ENCODE measurements around the gene PDE7B. TPM values are rescaled to one million over a fixed set of nuclear protein-coding genes. Genes with fewer than 3 reads are reported as not detected.
"Not testable (repeated sequence)": the region's sequence is repeated elsewhere in the genome, so short reads cannot be mapped to it uniquely, and the experiment has no call there.

Gene PDE7B
- total RNA-seq, 2 experiments from 2014 or later, result 0.50 to 0.54 TPM

- Mint-ChIP-seq H3K4me3 (no peak overlapping the region), H3K27me3 (peaks cover 7% of the 10 kb centered on the region), H3K4me1 (no peaks in the 10 kb centered on the region), H3K27ac (no peak overlapping the region), H3K9me3 (peaks cover 2% of the 10 kb centered on the region), H3K36me3 (no peaks in the 10 kb centered on the region)
- DNase-seq, result no peak
Observed at GRCh38 chr6:136136274-136136673, 284.8 kb downstream of the PDE7B start.

- Mint-ChIP-seq H3K27me3 (peaks cover 7% of the 10 kb centered on the region), H3K9me3 (peaks cover 10% of the 10 kb centered on the region), H3K4me1 (no peaks in the 10 kb centered on the region), H3K27ac (no peak overlapping the region), H3K36me3 (no peaks in the 10 kb centered on the region), H3K4me3 (no peak overlapping the region)
- DNase-seq, result no peak
Observed at GRCh38 chr6:136137008-136137692, 285.6 kb downstream of the PDE7B start.

DNA sequence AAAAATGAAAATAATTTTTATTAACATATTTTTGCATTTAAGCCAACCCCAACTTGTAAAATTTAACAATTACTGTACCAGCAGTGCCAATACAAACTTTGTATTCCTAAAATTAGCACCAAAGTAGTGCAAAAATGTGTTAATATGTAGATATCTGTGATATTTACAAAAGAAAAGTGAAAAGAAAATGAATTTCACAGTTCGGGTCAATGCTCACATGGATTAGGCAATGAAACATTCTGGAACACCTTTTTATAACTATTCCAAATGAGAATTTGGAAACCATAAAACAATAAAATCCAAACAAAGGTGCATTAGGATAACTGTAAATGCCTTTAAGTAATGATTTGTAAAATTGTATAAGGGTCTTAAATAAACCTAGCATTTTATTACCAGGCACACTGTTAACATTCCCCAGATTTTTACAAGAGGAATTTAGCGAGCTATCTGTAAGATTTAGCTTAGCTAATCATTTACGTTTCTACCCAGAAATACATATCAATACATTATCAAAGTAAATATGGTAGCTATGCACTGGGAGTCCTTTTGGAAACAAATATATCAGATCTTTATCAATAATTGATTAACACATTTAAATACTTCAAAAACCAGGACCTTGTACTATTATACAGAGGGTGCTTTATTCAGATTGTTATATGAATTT lies 286.4 kb downstream of the PDE7B start:
- Mint-ChIP-seq H3K4me3 (no peak overlapping the region), H3K9me3 (peaks cover 12% of the 10 kb centered on the region), H3K27me3 (peaks cover 9% of the 10 kb centered on the region)

DNA sequence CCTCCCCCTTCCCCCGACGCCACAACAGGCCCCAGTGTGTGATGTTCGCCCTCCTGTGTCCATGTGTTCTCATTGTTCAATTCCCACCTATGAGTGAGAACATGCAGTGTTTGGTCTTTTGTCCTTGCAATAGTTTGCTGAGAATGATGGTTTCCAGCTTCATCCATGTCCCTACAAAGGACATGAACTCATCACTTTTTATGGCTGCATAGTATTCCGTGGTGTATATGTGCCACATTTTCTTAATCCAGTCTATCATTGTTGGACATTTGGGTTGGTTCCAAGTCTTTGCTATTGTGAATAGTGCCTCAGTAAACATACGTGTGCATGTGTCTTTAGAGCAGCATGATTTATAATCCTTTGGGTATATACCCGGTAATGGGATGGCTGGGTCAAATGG lies 287.6 kb downstream of the PDE7B start:
- not testable (repeated sequence) for H3K4me1 Mint-ChIP-seq, H3K36me3 Mint-ChIP-seq, H3K4me3 Mint-ChIP-seq, DNase-seq, H3K27ac Mint-ChIP-seq, H3K27me3 Mint-ChIP-seq
- H3K9me3 Mint-ChIP-seq, result peaks cover 12% of the 10 kb centered on the region

More for the DNA sequence above, 286.4 kb downstream of the PDE7B start:
- no peak overlapping the region for H3K27ac Mint-ChIP-seq
- no peaks in the 10 kb centered on the region for H3K36me3 Mint-ChIP-seq
- no peak for DNase-seq
- no peaks in the 10 kb centered on the region for H3K4me1 Mint-ChIP-seq

DNA sequence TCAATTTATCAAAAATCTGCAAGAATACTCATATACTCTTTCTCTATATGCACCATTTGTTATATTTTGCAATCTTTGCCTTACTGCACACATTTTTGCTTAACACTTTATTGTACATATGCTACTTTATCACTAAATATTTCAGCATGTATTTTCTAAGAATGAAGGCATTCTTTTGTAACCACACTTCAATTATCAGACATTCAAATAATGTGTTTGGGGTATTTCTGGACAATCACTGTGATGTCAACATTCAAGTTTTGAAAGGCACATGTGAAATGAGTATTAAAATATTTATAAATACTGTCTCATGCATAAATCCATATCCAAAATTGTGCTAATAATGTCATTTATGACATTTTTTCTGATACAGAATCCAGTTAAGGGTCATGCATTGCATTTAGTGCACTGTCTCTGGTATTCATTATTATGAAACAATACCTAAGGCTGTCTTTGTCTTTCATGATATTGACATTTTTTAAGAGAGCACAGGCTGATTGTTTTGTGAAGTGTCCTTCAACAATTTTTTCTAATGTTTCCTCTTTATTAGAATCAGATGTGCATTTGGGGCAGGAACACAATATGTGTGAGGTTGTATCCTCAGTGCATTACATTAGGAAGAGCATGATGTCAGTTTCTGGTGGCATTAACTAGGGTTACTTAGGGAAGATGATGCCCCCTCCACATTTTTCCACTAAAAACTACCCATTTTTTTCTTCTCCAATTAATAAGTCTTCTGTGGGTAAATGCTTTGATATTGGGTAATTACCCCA lies 292.9 kb downstream of the PDE7B start:
- DNase-seq, result no peak
- H3K27ac Mint-ChIP-seq, result no peak overlapping the region
- peaks cover 9% of the 10 kb centered on the region for H3K27me3 Mint-ChIP-seq
- no peaks in the 10 kb centered on the region for H3K4me1 Mint-ChIP-seq
- peaks cover 12% of the 10 kb centered on the region for H3K9me3 Mint-ChIP-seq
- no peak overlapping the region for H3K4me3 Mint-ChIP-seq
- no peaks in the 10 kb centered on the region for H3K36me3 Mint-ChIP-seq

DNA sequence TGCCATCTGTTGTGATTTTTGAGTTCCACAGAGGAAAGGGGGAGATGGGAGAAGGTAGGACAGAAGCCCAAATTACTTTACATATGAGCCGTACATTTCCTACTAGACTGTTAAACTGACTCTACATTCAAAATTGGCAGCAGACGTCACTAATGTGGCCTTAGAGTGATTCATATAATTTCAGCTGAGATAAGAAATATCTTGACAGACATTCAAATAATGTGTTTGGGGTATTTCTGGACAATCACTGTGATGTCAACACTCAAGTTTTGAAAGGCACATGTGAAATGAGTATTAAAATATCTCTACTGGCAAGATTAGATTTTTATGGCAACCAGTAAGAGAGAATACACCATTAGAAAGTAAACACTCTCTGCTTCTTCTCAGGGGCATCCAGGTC lies 294.6 kb downstream of the PDE7B start:
- Mint-ChIP-seq H3K4me3 (no peak overlapping the region), H3K4me1 (no peaks in the 10 kb centered on the region), H3K36me3 (no peaks in the 10 kb centered on the region), H3K27me3 (peaks cover 9% of the 10 kb centered on the region), H3K9me3 (peaks cover 10% of the 10 kb centered on the region), H3K27ac (no peak overlapping the region)
- DNase-seq, result no peak

- H3K4me1 Mint-ChIP-seq, result no peaks in the 10 kb centered on the region
- peaks cover 7% of the 10 kb centered on the region for H3K27me3 Mint-ChIP-seq
- H3K27ac Mint-ChIP-seq, result no peak overlapping the region
- no peaks in the 10 kb centered on the region for H3K36me3 Mint-ChIP-seq
- H3K9me3 Mint-ChIP-seq, result peaks cover under 1% of the 10 kb centered on the region
- DNase-seq, result no peak
- H3K4me3 Mint-ChIP-seq, result no peak overlapping the region
Observed at GRCh38 chr6:136147342-136147741, 295.8 kb downstream of the PDE7B start.

DNA sequence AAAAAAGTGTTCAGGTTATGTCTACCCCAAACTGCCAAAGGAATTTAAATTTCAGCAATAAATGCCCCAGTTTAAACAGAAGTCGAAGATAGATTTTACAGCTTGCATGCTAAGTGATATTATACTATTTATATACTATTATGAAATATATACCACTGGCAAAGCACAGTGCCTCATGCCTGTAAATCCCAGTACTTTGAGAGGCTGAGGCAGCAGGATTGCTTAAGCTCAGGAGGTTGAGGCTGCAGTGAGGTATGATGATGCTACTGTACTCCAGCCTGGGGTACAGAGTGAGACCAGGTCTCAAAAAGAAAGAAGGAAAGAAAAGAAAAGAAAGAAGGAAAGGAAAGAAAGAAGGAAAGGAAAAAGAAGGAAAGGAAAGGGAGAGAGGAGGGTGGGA lies 296.6 kb downstream of the PDE7B start:
- DNase-seq, result no peak
- Mint-ChIP-seq H3K4me1 (no peaks in the 10 kb centered on the region), H3K36me3 (no peaks in the 10 kb centered on the region)

DNA sequence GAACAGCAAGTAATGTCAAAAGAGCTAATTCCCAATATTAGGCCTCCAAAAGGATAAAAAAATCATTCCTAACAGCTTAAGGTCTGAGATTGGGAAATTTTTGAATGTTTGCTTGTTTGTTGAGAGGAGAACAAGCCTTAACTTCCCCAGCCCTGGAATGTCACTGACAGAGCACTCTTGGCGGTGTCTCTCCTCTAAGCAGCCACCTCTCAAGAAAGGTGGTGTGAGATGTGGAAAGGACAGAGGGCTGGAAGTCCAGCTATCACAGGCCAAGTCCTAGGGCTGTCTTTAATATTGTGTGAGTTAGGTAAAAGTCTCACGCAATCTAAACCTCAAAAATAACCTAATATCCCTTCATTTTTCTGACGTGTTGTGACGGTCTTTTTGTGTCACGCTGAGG lies 297.0 kb downstream of the PDE7B start:
- Mint-ChIP-seq H3K9me3 (no peaks in the 10 kb centered on the region), H3K27ac (no peak overlapping the region), H3K27me3 (peaks cover 7% of the 10 kb centered on the region), H3K4me3 (no peak overlapping the region), H3K36me3 (no peaks in the 10 kb centered on the region), H3K4me1 (no peaks in the 10 kb centered on the region)
- DNase-seq, result no peak

More for the DNA sequence above, 296.6 kb downstream of the PDE7B start:
- H3K4me3 Mint-ChIP-seq, result no peak overlapping the region
- H3K27me3 Mint-ChIP-seq, result peaks cover 7% of the 10 kb centered on the region
- H3K27ac Mint-ChIP-seq, result no peak overlapping the region
- no peaks in the 10 kb centered on the region for H3K9me3 Mint-ChIP-seq

- Mint-ChIP-seq H3K4me3 (no peak overlapping the region), H3K36me3 (no peaks in the 10 kb centered on the region), H3K9me3 (no peaks in the 10 kb centered on the region), H3K4me1 (no peaks in the 10 kb centered on the region), H3K27me3 (peaks cover 7% of the 10 kb centered on the region), H3K27ac (no peak overlapping the region)
- DNase-seq, result no peak
Observed at GRCh38 chr6:136149311-136149710, 297.8 kb downstream of the PDE7B start.

- Mint-ChIP-seq H3K27me3 (no peaks in the 10 kb centered on the region), H3K27ac (no peak overlapping the region), H3K4me1 (no peaks in the 10 kb centered on the region), H3K4me3 (no peak overlapping the region), H3K9me3 (no peaks in the 10 kb centered on the region), H3K36me3 (no peaks in the 10 kb centered on the region)
- no peak for DNase-seq
Observed at GRCh38 chr6:136150961-136151360, 299.5 kb downstream of the PDE7B start.

DNA sequence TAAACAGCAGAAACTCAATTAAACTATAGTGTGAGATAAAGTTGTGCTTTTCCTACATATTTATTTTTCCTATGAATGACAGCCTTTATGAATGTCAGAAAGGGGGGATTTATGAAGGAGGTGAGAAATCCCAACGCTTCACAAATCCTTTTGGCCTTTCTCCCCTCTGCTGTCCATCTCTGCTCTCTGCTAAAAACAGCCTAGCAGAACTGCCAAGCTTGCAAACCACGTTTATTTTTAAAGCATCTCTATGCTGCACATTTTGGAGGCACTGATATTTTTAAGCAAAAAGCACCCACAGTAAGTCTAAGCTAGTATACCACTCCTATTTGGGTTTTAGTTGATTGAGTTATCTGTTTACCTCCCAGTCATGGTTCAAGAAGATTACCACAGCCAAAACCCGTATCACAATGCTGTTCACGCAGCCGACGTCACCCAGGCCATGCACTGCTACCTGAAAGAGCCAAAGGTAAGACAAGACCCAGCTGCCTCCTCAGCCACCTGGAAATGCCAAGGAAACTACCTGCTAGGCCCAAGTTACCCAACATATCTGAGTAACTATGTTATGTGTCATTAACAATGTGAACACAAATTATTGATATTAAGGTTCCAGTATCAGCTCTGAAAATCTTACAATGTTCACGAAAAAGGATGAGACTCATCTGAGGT lies 302.3 kb downstream of the PDE7B start:
- no peak for DNase-seq
- Mint-ChIP-seq H3K27ac (no peak overlapping the region), H3K4me3 (no peak overlapping the region), H3K27me3 (no peaks in the 10 kb centered on the region), H3K4me1 (no peaks in the 10 kb centered on the region), H3K9me3 (no peaks in the 10 kb centered on the region), H3K36me3 (no peaks in the 10 kb centered on the region)

DNA sequence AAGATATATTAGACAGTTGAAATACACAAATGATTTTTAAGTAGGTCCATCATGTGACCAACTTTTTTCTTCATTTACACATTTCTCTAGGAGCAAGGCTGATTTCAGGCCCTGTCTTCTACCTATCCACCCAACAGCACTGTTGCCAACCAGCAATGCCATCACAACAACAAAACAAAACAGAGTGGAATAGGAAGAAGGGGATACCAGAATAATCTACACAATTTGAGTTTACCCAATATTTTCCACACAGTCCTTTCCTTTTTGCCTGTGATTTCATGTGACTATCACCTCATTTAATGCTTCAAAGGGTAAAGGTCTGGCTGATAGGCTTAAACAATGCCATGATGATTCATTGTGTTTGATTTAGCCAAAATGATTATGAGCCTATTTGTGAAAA lies 303.7 kb downstream of the PDE7B start:
- Mint-ChIP-seq H3K27me3 (no peaks in the 10 kb centered on the region), H3K9me3 (no peaks in the 10 kb centered on the region), H3K27ac (no peak overlapping the region), H3K4me1 (no peaks in the 10 kb centered on the region), H3K4me3 (no peak overlapping the region), H3K36me3 (no peaks in the 10 kb centered on the region)
- no peak for DNase-seq

- Mint-ChIP-seq H3K27me3 (no peaks in the 10 kb centered on the region), H3K27ac (no peak overlapping the region), H3K4me1 (peaks cover 4% of the 10 kb centered on the region), H3K4me3 (no peak overlapping the region), H3K36me3 (peaks cover 2% of the 10 kb centered on the region), H3K9me3 (peaks cover 3% of the 10 kb centered on the region)
- DNase-seq, result no peak
Observed at GRCh38 chr6:136157743-136158142, 306.2 kb downstream of the PDE7B start.

- Mint-ChIP-seq H3K27me3 (no peaks in the 10 kb centered on the region), H3K4me3 (no peak overlapping the region), H3K4me1 (peaks cover 4% of the 10 kb centered on the region), H3K36me3 (peaks cover 2% of the 10 kb centered on the region), H3K27ac (no peak overlapping the region), H3K9me3 (peaks cover 3% of the 10 kb centered on the region)
- DNase-seq, result no peak
Observed at GRCh38 chr6:136158387-136158821, 306.9 kb downstream of the PDE7B start.

Data from activated naive CD8-positive, alpha-beta T cell treated with anti-CD3 and anti-CD28 coated beads for 36 hours (primary cell).